Right ventricle myocardium superior (tissue), 1 donor: Measurements from ENCODE around the gene FERMT3. TPM values are rescaled to one million over a fixed set of nuclear protein-coding genes. Genes with fewer than 3 reads are reported as not detected.

Experiments
- ATAC-seq: fragments of 200-7000 bp; cut with Tn5 transposase; one replicate; pipeline ENCODE4 v1.9.1; 2020; ENCODE audit warnings: mild to moderate bottlenecking; ENCODE audit not compliant: poor library complexity
- DNase-seq: peaks from one replicate; pipeline ENCODE4 v3.0.0-alpha.2; 2020
- intact Hi-C: fragments of 100-400 bp; cut with DNase I; formaldehyde crosslinking; loops from one replicate; pipeline ENCODE4 v1.11.2; 2022
- total RNA-seq: library from RNA; stranded (reverse); fragmentation: NEBNext Ultra II Directional; extraction: Animal tissue kit (Norgen Biotek cat#: 25700); gene quantifications from one replicate; pipeline ENCODE4 v1.2.1, GENCODE V29; 2021
- donor health status: DM: no; HTN: yes; CAD: no; lungs with severe emphysema.

FERMT3 gene
- total RNA-seq, 1 donor from 2014 or later, result 6.0 TPM

DNA sequence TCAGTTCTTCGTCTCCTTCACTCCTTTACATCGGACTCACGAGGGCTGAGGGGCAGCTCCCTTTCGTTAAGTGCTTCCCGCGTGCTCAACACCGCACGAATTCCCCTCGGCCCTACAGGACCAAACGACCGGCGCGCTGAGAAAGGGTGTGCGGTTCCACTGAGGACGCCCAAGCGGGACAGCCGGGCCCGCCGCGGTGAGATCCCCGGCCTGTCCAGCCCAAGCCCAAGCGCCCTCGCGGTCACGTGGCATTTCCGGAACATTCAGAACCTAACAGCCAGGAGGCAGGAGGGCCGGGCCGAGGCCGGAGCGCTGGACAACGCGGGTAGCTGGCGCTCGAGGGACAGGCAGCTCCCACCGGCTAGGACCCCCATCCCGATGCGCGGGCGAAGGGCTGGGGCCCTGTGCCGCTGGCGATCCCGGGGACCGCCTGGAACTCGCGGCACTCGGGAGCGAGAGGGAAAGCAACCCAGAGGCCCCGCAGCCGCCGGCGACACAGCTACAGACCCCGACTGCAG lies 21.3 kb upstream of the FERMT3 start:
- intact Hi-C loops, result no loop called here
- DNase-seq, result peak; percentile 92
- peak; percentile 60 for ATAC-seq

DNA sequence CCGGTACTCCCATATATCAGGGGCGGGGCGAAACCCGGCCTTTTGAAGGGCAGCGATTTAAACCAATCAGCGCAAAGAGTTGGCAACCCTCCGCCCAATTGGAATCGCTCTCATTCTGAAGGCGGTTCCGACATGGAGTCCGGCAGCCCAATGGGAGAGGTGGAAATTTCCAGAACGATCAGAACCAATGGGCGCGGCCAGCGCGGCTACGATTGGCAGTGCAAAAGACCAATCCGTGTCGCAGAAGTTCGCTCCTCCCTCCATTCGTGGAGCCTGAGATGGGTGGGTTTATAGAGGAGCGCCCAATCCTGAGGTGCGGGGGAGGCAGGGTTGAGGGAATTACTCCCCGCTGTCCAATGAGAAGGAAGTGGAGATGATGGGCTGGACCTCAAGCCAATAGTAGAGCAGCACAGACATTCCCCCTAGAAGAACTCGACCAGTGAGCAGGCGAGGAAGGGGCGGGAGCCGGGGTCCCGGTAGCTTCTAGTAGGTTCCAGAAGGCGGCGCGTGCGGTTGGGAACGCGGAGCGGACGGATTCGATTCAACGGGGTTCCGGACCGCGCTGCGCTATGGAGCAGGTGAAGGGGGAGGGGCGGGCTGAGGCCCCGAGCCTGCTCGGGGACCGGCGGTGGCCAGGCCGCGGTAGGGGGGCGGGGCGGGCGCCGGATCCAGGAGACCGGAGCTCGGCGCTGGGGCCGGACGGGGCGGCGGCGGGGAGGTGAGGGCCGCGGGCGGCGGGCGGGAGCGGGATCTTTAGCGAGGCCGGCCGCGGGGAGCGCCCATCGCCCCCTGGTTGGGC lies 20.6 kb upstream of the FERMT3 start, which contains the start of gene STIP1:
Gene STIP1 (plus strand): TSS at position 479 of the 799 bp plus-strand sequence. CDS start 91 bp downstream, at position 570.
- peak; percentile 89 for ATAC-seq
- peak; percentile 99 for DNase-seq
- intact Hi-C loops, result no loop called here

GRCh38 chr11:64186492-64187165 lies 19.9 kb upstream of the FERMT3 start:
- no peak for DNase-seq
- ATAC-seq, result no peak
- intact Hi-C loops, result no loop called here

DNA sequence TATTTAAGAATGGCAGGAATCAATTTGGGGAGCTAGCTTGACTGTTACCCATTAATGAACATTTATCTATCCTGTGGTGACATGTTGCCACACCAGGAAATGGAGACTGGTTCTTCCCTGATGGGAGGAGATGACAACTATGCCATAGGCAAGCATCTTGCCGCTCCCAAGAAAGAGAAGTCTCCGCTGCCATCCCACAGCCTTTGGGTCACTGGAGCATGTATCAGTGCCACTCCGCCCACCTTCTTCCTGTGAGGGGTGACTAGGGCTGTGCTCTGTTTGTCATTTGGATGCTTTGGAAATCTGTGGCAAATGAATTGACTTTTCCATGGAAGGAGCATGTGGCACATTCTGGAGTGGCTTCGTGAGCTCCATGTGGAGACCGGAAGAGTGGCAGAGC lies 14.1 kb upstream of the FERMT3 start:
- intact Hi-C loops, result no loop called here
- DNase-seq (no peak), ATAC-seq (no peak)

DNA sequence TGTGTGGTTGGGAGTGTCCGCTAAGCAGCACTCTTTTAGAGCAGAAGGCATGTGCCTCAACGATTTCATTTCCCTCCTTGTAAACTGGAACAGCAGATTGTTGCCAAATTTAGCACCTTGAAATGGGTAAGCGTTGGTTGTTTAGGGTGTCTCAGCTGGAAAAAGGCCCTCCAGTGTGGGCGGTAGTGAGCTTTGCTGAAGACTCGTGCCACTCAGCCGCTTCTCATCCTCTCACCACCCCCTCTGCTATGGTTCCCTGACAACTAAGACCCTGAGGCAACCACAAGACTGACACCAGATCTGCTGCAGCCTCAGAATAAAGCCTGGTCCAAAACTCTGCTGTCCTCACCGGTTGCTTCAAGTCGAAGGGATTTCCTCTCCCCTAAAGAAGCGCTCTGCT lies 9.9 kb upstream of the FERMT3 start:
- DNase-seq, result no peak
- intact Hi-C loops, result no loop called here
- no peak for ATAC-seq

DNA sequence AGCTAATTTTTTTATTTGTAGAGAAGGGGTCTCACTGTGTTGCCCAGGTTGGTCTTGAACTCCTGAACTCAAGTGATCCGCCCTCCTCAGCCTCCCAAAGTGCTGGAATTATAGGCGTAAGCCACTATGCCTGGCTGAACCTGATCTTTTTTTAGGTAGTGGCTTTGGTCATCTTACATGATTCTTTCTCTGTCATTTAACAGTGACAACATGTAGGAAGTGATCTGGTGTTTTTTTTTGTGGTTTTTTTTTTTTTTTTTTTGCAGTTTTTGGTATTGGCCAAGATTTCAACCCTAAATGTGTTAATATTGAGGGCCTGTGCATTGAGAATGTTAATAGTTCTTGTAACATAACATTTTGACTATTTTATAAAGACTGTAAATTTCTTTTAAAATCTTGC lies 8.0 kb upstream of the FERMT3 start:
- ATAC-seq, result no peak
- intact Hi-C loops, result no loop called here
- no peak for DNase-seq

DNA sequence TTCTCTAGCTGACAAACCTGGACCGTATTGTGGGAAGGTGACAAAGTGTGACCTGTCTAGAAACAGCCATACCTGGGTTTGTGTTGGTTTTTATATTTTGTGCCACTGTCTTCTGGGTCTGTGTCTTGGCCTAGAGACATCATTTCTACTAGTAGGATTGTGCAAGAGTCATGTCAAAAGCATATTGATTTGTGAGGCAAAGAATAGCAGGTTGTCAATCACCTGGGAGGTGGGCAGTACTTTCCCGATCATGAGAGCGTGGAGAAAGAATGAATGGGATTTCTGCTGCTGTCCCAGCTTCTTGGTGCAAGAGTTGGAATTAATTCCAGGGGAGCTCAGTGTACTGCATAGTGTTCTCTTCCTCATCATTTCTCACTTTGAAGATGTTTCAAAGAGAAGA lies 5.0 kb upstream of the FERMT3 start:
- DNase-seq, result no peak
- intact Hi-C loops, result loop anchor here (5.0 kb wide), 1 partner anchor 101 kb away; the partner anchor contains the start of gene CATSPERZ
- ATAC-seq, result no peak

DNA sequence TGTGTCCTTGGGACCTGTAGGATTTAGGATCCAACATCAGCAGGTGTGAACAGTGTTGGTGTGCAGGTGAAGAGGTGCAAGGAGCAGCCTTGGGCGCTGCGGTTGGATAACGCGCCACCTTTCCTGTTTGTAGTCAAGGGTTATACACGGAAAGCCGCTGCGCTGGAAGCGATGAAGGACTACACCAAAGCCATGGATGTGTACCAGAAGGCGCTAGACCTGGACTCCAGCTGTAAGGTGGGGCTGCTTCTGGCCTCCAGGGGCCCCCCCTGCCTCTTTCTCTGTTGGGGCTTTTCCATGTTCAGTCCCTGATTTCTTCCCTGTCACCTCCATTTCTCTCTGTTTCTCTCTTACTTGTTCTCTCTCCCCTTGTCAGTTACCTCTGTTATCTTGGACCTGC lies 3.5 kb upstream of the FERMT3 start:
- DNase-seq (no peak), ATAC-seq (no peak)
- intact Hi-C loops, result loop anchor here (5.0 kb wide), 1 partner anchor 99 kb away; the partner anchor contains the start of gene CATSPERZ

DNA sequence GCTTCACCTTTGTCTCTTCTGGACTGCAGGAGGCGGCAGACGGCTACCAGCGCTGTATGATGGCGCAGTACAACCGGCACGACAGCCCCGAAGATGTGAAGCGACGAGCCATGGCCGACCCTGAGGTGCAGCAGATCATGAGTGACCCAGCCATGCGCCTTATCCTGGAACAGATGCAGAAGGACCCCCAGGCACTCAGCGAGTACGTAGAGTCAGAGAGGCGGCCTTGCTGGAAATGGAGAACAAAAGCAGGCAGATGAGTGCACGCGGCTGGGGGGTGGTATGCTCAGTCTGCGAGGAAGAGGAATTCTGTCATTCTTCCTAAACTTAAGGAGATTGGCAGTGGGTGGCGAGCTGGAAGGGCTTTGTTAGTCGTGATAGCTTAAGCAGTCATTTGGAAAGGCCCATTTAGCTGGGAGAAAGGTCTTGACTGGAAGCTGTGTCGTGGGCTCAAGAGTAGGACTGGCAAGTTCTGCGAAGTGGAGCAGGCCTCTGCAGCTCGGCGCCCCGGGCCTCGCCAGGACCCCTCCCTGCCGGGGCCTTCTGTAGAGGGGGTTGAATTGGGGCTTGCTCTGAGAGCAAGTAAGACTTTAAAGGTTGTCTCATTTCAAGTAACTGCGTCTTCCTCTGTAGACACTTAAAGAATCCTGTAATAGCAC lies 3.0 kb upstream of the FERMT3 start:
- no peak for DNase-seq

GRCh38 chr11:64204080-64204440 lies 2.5 kb upstream of the FERMT3 start:
- no peak for DNase-seq
- no peak for ATAC-seq
- intact Hi-C loops, result loop anchor here (5.0 kb wide), 1 partner anchor 98 kb away; the partner anchor contains the start of gene CATSPERZ

More for the DNA sequence above, 3.0 kb upstream of the FERMT3 start:
- intact Hi-C loops, result loop anchor here (5.0 kb wide), 1 partner anchor 99 kb away; the partner anchor contains the start of gene CATSPERZ
- no peak for ATAC-seq

DNA sequence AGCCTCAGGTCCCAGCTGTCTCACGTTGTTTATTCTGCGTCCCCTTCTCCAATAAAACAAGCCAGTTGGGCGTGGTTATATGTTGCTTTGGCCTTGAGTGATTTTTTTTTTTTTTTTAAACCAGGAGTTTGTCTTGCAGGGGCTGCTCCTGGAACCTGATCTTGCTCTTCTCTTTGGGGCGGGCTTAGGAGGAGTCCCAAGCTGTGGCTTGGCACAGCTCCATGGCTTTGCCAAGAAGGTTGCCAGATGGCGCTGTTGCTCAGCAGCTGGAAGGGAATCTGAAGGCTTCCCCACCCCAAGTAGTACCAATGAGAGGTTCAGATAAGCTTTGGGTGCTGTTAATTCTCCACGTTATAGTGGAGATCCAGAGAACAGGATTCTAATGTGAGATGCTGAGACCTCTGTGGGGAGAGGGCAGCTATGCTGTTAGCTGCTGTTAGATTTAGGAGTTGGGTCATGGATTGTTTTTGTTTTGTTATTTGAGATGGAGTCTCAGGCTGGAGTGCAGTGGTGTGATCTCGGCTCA lies 2.0 kb upstream of the FERMT3 start:
- peak; percentile 66 for ATAC-seq
- intact Hi-C loops, result loop anchor here (5.0 kb wide), 1 partner anchor 98 kb away; the partner anchor contains the start of gene CATSPERZ
- DNase-seq, result peak; percentile 91

DNA sequence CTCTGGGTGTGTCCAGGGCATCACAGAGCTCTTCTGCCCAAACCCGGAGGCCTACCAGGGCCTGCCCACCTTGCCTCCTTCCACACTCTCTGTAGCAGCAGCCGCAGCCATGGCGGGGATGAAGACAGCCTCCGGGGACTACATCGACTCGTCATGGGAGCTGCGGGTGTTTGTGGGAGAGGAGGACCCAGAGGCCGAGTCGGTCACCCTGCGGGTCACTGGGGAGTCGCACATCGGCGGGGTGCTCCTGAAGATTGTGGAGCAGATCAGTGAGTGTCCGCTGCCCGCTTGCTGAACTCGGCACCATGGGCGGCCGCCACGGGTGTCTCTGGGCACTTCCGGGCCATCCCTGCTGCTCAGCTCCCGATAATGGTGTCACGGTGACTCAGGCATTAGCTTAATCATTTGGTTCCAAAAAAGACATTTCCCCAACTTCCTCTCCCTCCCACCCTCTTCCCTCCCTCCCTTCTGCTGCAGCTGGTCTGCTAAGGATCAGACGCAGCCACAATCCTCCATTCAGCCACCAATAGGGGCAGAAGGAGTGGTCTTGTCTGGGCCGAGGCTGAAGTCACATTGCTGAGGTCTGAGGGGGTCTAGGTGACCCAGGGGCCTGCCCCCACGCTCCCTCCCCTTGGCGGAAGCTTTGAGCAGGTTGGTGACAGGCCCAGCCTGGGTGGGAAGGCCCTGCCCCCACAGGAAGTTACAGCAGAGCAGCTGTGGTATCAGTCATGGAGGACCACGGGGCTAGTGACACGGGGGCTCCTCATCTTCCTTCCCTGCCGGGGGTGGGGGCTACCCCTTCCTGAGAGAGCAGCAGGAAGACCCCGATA lies 950 bp downstream of the FERMT3 start:
- intact Hi-C loops, result no loop called here
- DNase-seq (peak; percentile 83), ATAC-seq (peak; percentile 72)

GRCh38 chr11:64208086-64208795 lies 1.7 kb downstream of the FERMT3 start:
- intact Hi-C loops, result no loop called here
- no peak for DNase-seq

DNA sequence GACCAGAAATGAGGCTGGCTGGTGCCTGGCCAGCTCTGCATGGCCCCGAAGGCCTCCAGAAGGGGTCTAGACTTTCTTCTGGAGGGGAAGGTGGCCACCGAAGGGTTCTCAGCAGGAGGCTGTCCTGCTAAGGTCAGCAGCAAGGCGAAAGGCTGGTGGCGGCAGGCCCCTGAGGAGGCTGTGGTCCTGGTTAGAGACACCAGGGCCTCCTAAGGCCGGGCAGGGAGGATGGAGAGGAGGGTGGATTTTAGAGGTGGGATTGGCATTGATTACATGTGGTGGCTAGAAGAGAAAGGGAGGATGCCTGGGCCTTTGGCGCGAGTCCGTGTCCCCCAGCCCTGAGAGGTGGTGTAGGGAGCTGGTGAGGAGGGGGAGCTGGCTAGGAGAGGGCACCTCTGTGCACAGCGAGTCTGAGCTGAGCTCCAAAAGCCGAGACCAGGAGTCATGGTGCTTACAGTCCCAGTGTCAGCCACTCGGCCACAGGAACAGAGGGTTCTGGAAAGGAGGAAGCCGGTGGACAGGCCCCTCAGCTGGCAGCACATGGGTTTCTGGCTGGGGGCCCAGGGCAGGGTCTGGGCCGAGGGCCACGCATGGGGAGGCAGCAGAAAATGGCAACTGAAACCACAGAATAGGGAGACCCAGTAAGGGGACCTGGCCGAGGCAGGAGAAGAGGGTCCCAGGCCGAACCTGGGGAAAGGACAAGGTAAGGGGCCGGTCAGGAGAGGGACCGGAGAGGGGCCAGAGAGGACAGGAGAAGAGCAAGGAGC lies 2.5 kb downstream of the FERMT3 start:
- intact Hi-C loops, result no loop called here
- ATAC-seq, result no peak

More at GRCh38 chr11:64208086-64208795, 1.7 kb downstream of the FERMT3 start:
- no peak for ATAC-seq

DNA sequence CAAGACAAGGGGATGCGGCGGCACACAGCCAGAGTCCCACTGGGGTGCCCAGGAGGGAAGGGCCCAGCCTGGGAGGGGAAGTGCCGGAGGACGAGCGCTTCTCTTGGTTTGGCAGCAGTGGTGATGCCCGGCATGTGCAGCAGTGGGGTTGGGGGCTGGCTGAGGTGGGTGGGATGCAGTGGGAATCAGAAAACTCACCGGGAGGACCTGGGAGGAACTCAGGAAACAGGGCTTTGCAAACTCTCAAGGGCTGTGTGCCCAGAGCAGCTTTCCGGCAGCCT lies 3.0 kb downstream of the FERMT3 start:
- ATAC-seq, result no peak
- no peak for DNase-seq
- intact Hi-C loops, result no loop called here

More for the DNA sequence above, 2.5 kb downstream of the FERMT3 start:
- no peak for DNase-seq

DNA sequence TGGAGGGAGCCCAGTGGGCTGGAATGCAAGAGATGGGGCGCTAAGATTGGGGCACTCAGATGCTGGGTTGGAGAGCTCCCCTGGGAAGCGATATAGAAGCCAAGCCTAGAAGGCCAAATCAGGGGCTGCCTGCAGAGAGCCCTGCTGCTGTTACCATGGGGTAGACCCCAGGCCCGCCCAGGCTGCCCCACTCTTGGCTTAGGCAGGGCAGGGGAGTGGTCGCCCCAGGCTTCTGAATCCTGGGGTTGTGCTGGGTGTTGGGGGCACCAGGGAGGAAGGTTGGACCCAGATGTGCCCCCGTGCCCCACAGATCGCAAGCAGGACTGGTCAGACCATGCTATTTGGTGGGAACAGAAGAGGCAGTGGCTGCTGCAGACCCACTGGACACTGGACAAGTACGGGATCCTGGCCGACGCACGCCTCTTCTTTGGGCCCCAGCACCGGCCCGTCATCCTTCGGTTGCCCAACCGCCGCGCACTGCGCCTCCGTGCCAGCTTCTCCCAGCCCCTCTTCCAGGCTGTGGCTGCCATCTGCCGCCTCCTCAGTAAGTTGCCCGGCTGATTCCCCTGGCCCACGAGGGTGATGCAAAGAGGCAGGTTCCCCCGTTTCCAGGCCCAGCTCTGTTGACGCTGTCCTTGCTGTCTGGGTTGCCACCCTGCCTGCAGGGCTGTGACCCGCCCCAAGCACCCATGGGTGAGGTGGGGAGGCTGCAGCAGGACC lies 3.9 kb downstream of the FERMT3 start:
- ATAC-seq (no peak), DNase-seq (no peak)
- intact Hi-C loops, result no loop called here
